Measurements from ENCODE around the gene MISP. TPM values are rescaled to one million over a fixed set of nuclear protein-coding genes. Genes with fewer than 3 reads are reported as not detected.

MISP gene
- total and polyA plus RNA-seq, 9 of the 15 experiments (the other 6 are each of a cell fraction or from before 2014, with no cell fraction given) = 0.04 to 0.29 (median 0.05) TPM; not detected in 5

DNA sequence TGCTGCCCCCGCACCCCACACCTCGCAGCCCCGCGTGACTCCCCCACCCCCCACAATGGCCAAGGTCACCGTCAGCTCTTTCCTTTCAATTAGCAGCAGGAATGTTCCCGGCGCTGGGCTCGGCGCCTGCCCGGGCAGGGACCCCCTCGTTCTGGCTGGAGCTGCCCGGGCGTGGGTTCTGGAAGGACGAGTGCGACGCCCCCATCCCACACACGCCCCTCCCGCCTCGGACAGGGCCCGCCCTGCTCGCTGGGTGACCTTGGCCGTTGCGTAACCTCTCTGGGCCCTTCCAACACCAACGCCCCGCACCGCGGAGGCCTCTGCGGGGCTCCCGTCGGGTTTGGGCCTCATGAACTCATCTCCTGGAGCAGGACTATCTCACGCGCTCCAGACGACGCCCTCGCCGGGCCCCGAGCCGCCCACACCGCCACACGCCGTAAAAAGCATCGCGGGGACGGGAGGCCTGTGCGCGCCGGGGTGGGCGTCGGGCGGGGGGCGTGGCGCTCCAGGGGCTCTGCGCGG, 31.9 kb upstream of the MISP start (continued):
- TF ChIP-seq, protein P1, sequence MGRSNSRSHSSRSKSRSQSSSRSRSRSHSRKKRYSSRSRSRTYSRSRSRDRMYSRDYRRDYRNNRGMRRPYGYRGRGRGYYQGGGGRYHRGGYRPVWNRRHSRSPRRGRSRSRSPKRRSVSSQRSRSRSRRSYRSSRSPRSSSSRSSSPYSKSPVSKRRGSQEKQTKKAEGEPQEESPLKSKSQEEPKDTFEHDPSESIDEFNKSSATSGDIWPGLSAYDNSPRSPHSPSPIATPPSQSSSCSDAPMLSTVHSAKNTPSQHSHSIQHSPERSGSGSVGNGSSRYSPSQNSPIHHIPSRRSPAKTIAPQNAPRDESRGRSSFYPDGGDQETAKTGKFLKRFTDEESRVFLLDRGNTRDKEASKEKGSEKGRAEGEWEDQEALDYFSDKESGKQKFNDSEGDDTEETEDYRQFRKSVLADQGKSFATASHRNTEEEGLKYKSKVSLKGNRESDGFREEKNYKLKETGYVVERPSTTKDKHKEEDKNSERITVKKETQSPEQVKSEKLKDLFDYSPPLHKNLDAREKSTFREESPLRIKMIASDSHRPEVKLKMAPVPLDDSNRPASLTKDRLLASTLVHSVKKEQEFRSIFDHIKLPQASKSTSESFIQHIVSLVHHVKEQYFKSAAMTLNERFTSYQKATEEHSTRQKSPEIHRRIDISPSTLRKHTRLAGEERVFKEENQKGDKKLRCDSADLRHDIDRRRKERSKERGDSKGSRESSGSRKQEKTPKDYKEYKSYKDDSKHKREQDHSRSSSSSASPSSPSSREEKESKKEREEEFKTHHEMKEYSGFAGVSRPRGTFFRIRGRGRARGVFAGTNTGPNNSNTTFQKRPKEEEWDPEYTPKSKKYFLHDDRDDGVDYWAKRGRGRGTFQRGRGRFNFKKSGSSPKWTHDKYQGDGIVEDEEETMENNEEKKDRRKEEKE (IDR thresholded peaks at IDR 0.05; ENCODE audit: borderline replicate concordance in 1 of 2, control insufficient read depth in 1 of 2, low read depth in 2 of 2, low read length in 1 of 2) = no peak
- TF ChIP-seq ELF1 (tag; IDR thresholded peaks at IDR 0.05) (no peak), ZFP36 (IDR thresholded peaks at IDR 0.05; ENCODE audit: low read depth, low read length, partially characterized antibody) (peak; percentile 19), GATAD2B (IDR thresholded peaks at IDR 0.05; ENCODE audit: borderline replicate concordance) (no peak)
- TF ChIP-seq, protein P2, sequence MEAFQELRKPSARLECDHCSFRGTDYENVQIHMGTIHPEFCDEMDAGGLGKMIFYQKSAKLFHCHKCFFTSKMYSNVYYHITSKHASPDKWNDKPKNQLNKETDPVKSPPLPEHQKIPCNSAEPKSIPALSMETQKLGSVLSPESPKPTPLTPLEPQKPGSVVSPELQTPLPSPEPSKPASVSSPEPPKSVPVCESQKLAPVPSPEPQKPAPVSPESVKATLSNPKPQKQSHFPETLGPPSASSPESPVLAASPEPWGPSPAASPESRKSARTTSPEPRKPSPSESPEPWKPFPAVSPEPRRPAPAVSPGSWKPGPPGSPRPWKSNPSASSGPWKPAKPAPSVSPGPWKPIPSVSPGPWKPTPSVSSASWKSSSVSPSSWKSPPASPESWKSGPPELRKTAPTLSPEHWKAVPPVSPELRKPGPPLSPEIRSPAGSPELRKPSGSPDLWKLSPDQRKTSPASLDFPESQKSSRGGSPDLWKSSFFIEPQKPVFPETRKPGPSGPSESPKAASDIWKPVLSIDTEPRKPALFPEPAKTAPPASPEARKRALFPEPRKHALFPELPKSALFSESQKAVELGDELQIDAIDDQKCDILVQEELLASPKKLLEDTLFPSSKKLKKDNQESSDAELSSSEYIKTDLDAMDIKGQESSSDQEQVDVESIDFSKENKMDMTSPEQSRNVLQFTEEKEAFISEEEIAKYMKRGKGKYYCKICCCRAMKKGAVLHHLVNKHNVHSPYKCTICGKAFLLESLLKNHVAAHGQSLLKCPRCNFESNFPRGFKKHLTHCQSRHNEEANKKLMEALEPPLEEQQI (IDR thresholded peaks at IDR 0.05) = no peak
- TF ChIP-seq, protein P3, sequence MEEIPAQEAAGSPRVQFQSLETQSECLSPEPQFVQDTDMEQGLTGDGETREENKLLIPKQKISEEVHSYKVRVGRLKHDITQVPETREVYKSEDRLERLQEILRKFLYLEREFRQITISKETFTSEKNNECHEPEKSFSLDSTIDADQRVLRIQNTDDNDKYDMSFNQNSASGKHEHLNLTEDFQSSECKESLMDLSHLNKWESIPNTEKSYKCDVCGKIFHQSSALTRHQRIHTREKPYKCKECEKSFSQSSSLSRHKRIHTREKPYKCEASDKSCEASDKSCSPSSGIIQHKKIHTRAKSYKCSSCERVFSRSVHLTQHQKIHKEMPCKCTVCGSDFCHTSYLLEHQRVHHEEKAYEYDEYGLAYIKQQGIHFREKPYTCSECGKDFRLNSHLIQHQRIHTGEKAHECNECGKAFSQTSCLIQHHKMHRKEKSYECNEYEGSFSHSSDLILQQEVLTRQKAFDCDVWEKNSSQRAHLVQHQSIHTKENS (CRISPR knock-in tag; IDR thresholded peaks at IDR 0.05) = no peak
